HL-60 (cell line): ENCODE results near the gene RBMS3.

ENCODE experiments used
- GABPA ChIP-seq: IDR thresholded peaks from 2 replicates; pipeline ENCODE4 v1.6.1; 2012; ENCODE audit warnings: low read depth
- POLR2AphosphoS5 ChIP-seq: IDR thresholded peaks from 2 replicates; pipeline ENCODE4 v1.6.1; 2012; ENCODE audit warnings: low read depth
- TF ChIP-seq, protein P1 (sequence below): IDR thresholded peaks from one replicate; pipeline ENCODE4 v1.5.1; 2011; ENCODE audit warnings: low read length, control low read depth, inconsistent platforms; ENCODE audit not compliant: insufficient read depth
- TF ChIP-seq, protein P2 (sequence below): IDR thresholded peaks from 2 replicates; pipeline ENCODE4 v1.6.1; 2012; ENCODE audit warnings: low read depth; ENCODE audit not compliant: insufficient replicate concordance

DNA sequence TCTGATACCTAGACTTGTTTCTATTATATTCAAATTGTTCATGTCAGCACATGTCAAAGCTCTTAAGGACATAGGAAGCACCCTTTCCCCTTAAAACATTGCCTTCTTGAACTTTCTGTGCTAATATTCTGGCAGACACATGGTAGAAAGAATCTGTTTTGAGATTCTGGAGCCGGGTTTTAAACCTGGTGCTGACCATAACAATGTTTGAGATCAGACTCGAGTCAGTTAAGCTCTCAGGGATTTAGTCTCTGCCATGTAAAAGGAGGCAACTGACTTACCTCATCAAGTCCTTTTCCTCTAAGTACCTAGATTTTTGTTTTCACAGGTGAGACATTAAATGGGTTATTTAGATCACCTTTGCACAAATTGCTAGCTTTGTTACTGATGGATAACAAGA lies 38.9 kb downstream of the RBMS3 start:
- TF ChIP-seq, protein P1, sequence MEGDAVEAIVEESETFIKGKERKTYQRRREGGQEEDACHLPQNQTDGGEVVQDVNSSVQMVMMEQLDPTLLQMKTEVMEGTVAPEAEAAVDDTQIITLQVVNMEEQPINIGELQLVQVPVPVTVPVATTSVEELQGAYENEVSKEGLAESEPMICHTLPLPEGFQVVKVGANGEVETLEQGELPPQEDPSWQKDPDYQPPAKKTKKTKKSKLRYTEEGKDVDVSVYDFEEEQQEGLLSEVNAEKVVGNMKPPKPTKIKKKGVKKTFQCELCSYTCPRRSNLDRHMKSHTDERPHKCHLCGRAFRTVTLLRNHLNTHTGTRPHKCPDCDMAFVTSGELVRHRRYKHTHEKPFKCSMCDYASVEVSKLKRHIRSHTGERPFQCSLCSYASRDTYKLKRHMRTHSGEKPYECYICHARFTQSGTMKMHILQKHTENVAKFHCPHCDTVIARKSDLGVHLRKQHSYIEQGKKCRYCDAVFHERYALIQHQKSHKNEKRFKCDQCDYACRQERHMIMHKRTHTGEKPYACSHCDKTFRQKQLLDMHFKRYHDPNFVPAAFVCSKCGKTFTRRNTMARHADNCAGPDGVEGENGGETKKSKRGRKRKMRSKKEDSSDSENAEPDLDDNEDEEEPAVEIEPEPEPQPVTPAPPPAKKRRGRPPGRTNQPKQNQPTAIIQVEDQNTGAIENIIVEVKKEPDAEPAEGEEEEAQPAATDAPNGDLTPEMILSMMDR: no peak
- TF ChIP-seq POLR2AphosphoS5: no peak
- TF ChIP-seq, protein P2, sequence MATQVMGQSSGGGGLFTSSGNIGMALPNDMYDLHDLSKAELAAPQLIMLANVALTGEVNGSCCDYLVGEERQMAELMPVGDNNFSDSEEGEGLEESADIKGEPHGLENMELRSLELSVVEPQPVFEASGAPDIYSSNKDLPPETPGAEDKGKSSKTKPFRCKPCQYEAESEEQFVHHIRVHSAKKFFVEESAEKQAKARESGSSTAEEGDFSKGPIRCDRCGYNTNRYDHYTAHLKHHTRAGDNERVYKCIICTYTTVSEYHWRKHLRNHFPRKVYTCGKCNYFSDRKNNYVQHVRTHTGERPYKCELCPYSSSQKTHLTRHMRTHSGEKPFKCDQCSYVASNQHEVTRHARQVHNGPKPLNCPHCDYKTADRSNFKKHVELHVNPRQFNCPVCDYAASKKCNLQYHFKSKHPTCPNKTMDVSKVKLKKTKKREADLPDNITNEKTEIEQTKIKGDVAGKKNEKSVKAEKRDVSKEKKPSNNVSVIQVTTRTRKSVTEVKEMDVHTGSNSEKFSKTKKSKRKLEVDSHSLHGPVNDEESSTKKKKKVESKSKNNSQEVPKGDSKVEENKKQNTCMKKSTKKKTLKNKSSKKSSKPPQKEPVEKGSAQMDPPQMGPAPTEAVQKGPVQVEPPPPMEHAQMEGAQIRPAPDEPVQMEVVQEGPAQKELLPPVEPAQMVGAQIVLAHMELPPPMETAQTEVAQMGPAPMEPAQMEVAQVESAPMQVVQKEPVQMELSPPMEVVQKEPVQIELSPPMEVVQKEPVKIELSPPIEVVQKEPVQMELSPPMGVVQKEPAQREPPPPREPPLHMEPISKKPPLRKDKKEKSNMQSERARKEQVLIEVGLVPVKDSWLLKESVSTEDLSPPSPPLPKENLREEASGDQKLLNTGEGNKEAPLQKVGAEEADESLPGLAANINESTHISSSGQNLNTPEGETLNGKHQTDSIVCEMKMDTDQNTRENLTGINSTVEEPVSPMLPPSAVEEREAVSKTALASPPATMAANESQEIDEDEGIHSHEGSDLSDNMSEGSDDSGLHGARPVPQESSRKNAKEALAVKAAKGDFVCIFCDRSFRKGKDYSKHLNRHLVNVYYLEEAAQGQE: no peak
- no peak for TF ChIP-seq GABPA
